Effector memory CD4-positive, alpha-beta T cell (primary cell): ENCODE results near the gene RBM22.
"Not testable (repeated sequence)": the region's sequence is repeated elsewhere in the genome, so short reads cannot be mapped to it uniquely, and the experiment has no call there.

Experiments used
- DNase-seq, 3 donors: peaks; one replicate each; pipeline ENCODE4 v3.0.0-alpha.2; 2020
- H3K27ac ChIP-seq: 2 replicates; pipeline ENCODE4 v1.7.0; 2013; ENCODE audit warnings: mild to moderate bottlenecking, low read length, moderate library complexity; ENCODE audit not compliant: insufficient read depth, poor library complexity, severe bottlenecking
- H3K27me3 ChIP-seq: replicated peaks from 2 replicates; pipeline ENCODE4 v1.7.0; 2013; ENCODE audit warnings: mild to moderate bottlenecking, low read length; ENCODE audit not compliant: insufficient read depth, control insufficient read depth, poor library complexity, severe bottlenecking
- H3K36me3 ChIP-seq: 2 replicates; pipeline ENCODE4 v1.7.0; 2013; ENCODE audit warnings: mild to moderate bottlenecking, low read length, moderate library complexity; ENCODE audit not compliant: control insufficient read depth, insufficient read depth
- H3K4me1 ChIP-seq: 2 replicates; pipeline ENCODE4 v1.7.0; 2013; ENCODE audit warnings: low read length, mild to moderate bottlenecking; ENCODE audit not compliant: control insufficient read depth, insufficient read depth, poor library complexity, severe bottlenecking
- H3K4me3 ChIP-seq: 2 replicates; pipeline ENCODE4 v1.7.0; 2013; ENCODE audit warnings: low read length, low read depth, mild to moderate bottlenecking; ENCODE audit not compliant: insufficient read depth, poor library complexity, severe bottlenecking
- H3K9me3 ChIP-seq: 2 replicates; pipeline ENCODE4 v1.7.0; 2013; ENCODE audit warnings: mild to moderate bottlenecking, low read length, moderate library complexity; ENCODE audit not compliant: control insufficient read depth
- total RNA-seq, 3 donors: gene quantifications; one replicate each; lab custom pipeline; 2026; lab: John Stamatoyannopoulos, UW

Gene RBM22
- 120 to 176 (median 169) reads per million in 3 donors for total RNA-seq

DNA sequence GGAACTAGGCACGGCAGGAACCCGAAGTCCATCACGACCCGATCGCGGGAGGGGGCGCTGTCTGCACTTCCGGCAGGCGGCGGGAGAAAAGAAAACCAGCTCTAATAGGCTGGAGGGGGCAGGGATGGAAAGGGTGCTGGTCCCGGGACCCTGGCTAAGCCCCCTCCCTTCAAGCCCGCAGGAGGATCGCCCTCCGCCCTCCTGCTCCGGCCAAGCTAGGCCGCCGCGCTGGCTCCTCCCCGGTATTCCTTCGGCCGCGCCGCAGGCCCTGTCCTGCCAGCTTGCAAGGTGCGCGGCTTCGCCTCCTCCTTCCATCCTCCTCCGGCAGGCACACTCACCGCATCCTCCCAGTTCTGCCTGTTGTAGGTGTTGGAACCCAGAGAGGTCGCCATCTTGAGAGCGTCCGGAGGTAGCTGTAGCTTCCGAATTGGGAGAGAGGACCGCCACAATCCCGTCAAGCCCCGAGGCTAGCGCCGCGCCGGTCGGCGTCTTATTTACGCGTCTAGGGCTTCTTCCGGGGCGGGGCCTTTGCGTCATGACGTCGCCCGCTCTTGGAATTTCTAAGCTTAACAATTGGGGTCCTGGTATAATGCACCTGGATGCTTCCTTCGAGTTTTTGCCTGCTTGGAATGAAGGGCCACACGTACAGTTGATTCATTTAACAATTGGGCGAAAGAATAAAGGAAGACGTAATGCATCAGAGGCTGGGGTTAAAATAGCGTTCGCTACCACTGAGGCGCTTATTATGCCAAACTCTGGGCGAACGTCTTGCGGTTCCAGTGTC, at the start of gene RBM22:
Gene RBM22, minus strand, starts transcription at position 469 of the 784 bp plus-strand sequence. Its CDS starts 77 bp downstream, at position 392.
- peaks cover 6% of the 10 kb centered on the region for H3K4me1 ChIP-seq
- peak within 1 kb of the TSS; percentile 93 for H3K4me3 ChIP-seq
- peaks cover 30% of the 10 kb centered on the region for H3K36me3 ChIP-seq
- no peaks in the 10 kb centered on the region for H3K27me3 ChIP-seq
- H3K27ac ChIP-seq: peak within 1 kb of the TSS; percentile 96
- peak; percentile 84 to 88 (median 85) for DNase-seq
- H3K9me3 ChIP-seq: no peaks in the 10 kb centered on the region

DNA sequence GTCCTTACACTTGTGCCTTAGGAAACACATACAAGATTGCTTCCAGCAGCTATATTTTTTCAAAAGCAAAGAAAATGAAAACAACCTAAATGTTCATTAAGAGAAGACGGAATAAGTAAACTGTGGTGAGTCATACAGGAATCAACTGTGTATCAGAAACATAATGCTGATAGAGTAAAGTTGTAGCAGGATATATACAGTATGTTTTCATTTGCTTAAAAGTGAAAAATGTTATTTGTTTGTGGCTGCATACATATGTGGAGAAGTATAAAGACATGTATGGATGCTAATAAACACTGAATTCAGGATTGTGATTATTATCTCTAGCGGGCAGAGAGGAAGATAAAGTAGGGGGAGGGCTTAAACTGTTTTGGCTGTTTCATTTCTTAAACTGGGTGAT, 49.6 kb upstream of the RBM22 start:
- H3K27ac ChIP-seq: no peak overlapping the region

DNA sequence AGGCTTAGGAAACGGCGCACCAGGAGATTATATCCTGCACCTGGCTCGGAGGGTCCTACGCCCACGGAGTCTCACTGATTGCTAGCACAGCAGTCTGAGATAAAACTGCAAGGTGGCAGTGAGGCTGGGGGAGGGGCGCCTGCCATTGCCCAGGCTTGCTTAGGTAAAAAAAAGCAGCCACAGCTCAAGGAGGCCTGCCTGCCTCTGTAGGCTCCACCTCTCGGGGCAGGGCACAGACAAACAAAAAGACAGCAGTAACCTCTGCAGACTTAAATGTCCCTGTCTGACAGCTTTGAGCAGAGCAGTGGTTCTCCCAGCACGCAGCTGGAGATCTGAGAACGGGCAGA, 42.3 kb upstream of the RBM22 start:
- not testable (repeated sequence) for H3K27ac ChIP-seq, H3K36me3 ChIP-seq, H3K4me1 ChIP-seq, H3K27me3 ChIP-seq, H3K4me3 ChIP-seq, H3K9me3 ChIP-seq, DNase-seq

More for the DNA sequence above, 49.6 kb upstream of the RBM22 start:
- no peaks in the 10 kb centered on the region for H3K27me3 ChIP-seq
- H3K9me3 ChIP-seq: no peaks in the 10 kb centered on the region
- no peaks in the 10 kb centered on the region for H3K4me1 ChIP-seq
- peaks cover 30% of the 10 kb centered on the region for H3K36me3 ChIP-seq
- no peak for DNase-seq
- H3K4me3 ChIP-seq: no peak overlapping the region

DNA sequence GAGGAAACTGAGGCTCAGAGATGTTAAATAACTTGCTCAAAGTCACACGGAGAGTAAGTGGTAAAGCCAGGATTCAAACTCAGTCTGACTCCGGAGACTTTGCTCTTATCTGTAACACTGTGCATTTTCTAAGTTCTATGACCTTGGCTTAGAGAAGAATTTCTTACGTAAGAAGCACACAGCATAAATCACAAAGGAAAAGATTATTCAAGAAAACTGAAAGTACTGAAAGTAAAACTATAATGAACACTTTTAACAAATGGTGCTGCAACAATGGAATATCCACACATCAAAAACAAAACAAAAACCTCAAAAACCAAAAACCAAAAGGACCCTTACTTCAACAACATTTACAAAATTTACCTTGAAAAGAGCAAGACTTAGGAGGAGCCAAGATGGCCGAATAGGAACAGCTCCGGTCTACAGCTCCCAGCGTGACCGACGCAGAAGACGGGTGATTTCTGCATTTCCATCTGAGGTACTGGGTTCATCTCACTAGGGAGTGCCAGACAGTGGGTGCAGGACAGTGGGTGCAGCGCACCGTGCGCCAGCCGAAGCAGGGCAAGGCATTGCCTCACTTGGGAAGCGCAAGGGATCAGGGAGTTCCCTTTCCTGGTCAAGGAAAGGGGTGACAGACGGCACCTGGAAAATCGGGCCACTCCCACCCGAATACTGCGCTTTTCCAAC, 41.7 kb upstream of the RBM22 start:
- not testable (repeated sequence) for H3K4me1 ChIP-seq, H3K36me3 ChIP-seq, H3K27ac ChIP-seq, H3K4me3 ChIP-seq, H3K27me3 ChIP-seq, DNase-seq, H3K9me3 ChIP-seq

DNA sequence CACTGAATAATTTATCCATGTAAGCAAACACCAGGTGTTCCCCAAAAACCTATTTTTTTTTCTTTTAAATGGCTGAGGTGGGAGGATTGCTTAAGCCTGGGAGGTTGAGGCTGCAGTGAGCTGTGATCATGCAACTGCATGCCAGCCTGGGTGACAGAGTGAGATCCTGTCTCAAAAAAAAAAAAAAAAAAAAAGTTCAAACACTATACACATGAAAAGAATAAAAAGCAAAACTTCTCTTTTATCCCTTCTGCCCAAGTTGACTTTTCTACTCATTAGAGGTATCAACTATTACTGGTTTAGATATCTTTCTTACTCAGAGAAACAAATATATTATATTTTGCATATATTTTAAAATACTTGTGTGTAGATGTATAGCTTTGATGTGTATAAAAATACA, 40.1 kb upstream of the RBM22 start:
- no peak for DNase-seq
- H3K4me3 ChIP-seq: no peak overlapping the region
- H3K27me3 ChIP-seq: no peaks in the 10 kb centered on the region
- H3K4me1 ChIP-seq: no peaks in the 10 kb centered on the region
- H3K27ac ChIP-seq: no peak overlapping the region
- peaks cover 8% of the 10 kb centered on the region for H3K36me3 ChIP-seq
- no peaks in the 10 kb centered on the region for H3K9me3 ChIP-seq

DNA sequence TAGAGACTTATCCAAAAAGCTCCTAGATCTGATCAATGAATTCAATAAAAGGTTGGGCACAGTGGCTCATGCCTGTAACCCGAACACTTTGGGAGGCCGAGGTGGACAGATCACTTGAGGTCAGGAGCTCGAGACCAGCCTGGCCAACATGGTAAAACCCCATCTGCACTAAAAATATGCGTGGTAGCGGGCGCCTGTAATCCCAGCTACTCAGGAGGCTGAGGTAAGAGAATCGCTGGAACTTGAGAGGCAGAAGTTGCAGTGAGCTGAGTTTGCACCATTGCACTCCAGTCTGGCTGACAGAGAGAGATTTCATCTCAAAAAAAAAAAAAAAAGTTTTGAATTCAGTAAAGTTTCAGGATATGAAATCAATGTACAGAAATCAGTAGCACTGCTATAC, 38.0 kb upstream of the RBM22 start:
- no peaks in the 10 kb centered on the region for H3K9me3 ChIP-seq
- no peak overlapping the region for H3K27ac ChIP-seq
- H3K36me3 ChIP-seq: peaks cover 14% of the 10 kb centered on the region
- H3K27me3 ChIP-seq: no peaks in the 10 kb centered on the region
- H3K4me3 ChIP-seq: no peak overlapping the region
- no peaks in the 10 kb centered on the region for H3K4me1 ChIP-seq
- DNase-seq: no peak

DNA sequence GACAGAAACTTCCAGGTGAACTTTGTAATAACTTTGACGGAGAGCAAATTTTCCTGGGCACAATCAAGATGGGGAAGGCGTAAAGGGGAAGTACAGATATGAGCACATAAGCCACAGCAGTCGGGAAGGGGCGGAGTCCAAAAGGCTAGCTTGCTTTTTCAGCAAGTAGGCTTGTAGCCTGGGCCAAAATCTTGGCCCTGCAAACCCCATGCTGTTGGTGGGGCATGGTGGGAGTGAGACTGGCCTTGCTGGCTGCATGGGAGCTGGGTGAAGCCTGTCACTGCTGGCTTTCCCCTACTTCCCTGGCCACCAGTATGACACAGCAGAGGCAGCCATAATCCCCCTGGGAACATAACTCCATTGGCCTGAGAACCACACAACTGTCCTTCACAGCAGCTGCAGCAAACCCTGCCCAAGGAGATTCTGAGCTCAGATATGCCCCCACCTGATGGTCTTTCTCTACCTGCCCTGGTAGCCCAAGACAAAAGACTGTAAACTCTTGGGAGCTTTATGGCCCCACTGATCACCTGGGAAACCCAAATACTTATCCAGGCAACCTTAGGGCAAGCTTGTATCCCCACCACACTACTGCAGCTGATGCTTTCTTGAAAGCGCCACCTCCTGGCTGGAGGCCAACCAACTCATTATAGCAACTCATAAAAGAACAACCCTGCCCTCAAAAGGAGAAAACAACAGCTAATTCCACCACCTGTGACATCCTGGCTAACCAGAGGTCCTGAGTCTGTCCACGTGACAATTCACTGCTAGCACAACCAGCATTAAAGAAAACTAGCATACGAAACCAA, 33.9 kb upstream of the RBM22 start:
- Histone ChIP-seq H3K36me3 (peaks cover 44% of the 10 kb centered on the region), H3K4me1 (no peaks in the 10 kb centered on the region), H3K9me3 (no peaks in the 10 kb centered on the region), H3K27ac (no peak overlapping the region), H3K4me3 (no peak overlapping the region), H3K27me3 (no peaks in the 10 kb centered on the region)
- DNase-seq: no peak

DNA sequence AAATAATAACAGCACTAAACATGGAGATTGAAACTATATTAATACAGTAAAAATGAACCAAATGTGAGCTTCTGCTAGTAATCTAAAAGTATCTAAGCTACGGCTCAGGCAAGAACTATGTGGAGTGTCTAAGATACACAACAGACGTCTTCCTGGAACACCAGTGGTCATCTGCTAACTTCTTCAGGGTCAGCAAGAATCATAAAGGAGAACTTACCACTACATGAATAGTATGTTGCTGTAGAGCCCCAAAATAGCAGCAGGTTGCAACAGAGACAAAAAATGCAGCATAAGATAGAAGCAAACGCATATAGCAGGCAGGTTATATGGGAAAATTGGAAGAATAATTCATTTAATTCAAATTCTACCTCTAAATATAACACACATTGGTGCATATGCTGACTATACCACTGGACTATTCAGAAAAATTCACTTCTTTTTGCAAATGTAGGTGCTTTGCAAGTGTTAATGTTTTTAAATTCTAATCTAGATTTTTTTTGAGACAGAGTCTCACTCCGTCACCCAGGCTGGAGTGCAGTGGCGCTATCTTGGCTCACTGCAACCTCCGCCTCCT, 30.9 kb upstream of the RBM22 start:
- Histone ChIP-seq H3K27me3 (no peaks in the 10 kb centered on the region), H3K4me3 (no peak overlapping the region), H3K4me1 (no peaks in the 10 kb centered on the region), H3K36me3 (peaks cover 64% of the 10 kb centered on the region), H3K27ac (no peak overlapping the region), H3K9me3 (no peaks in the 10 kb centered on the region)
- DNase-seq: no peak

DNA sequence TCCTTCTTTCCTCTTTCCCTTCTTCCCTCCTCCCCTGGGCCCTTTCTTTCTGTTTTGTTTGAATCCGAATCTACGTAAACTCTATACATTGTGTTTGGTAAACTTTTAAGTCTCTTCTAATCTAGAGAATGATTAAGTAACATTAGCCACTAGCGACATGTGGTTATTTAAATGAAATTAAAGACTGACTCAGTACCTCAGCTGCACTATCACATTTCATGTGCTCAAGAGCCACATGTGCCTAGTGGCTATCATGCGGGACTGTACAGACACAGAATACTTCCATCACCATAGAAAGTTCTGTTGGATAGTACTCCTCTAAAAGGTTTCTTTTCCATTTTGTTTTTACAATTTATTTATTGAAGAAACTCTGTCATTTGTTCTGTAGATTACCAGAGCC, 29.0 kb upstream of the RBM22 start:
- DNase-seq: no peak
- peaks cover 76% of the 10 kb centered on the region for H3K36me3 ChIP-seq
- no peaks in the 10 kb centered on the region for H3K27me3 ChIP-seq
- H3K9me3 ChIP-seq: no peaks in the 10 kb centered on the region
- H3K27ac ChIP-seq: no peak overlapping the region
- no peak overlapping the region for H3K4me3 ChIP-seq
- no peaks in the 10 kb centered on the region for H3K4me1 ChIP-seq
